Endometrial microvascular endothelial cells (primary cell): ENCODE results near the gene CHIA. TPM values are rescaled to one million over a fixed set of nuclear protein-coding genes. Genes with fewer than 3 reads are reported as not detected.

ENCODE experiments used
- in situ Hi-C: cut with HindIII; loops from 2 replicates; pipeline ENCODE4 v1.10.0; 2017; ENCODE audit warnings: low sequenced_read_pairs, low pct_unique_long_range_greater_than_20kb; ENCODE audit errors: inconsistent ontology term
- total RNA-seq: library from RNA; depleted of rRNA; stranded (reverse); fragments of >200 nt; gene quantifications from one replicate; pipeline ENCODE4 v1.2.3, GENCODE V29; 2015; ENCODE audit errors: inconsistent ontology term

The CHIA gene
- not detected for total RNA-seq

- in situ Hi-C loops: no loop called here
These were observed at the start of gene CHIA for GRCh38 chr1:111290630-111291029. Gene CHIA, plus strand, starts transcription at chr1:111290851. Its CDS starts 19,617 bp downstream, at chr1:111310468.

- in situ Hi-C loops: no loop called here
These were observed 48.9 kb upstream of the CHIA start for GRCh38 chr1:111241797-111242196.

GRCh38 chr1:111242805-111243523 is 47.7 kb upstream of the CHIA start:
- in situ Hi-C loops: no loop called here

GRCh38 chr1:111247125-111247838 is 43.4 kb upstream of the CHIA start:
- in situ Hi-C loops: no loop called here

- in situ Hi-C loops: no loop called here
These were observed 40.7 kb upstream of the CHIA start for GRCh38 chr1:111249960-111250359.

- in situ Hi-C loops: no loop called here
These were observed 39.1 kb upstream of the CHIA start for GRCh38 chr1:111251570-111251969.

GRCh38 chr1:111252786-111253185 is 37.9 kb upstream of the CHIA start:
- in situ Hi-C loops: no loop called here

GRCh38 chr1:111253876-111254275 is 36.8 kb upstream of the CHIA start:
- in situ Hi-C loops: no loop called here

GRCh38 chr1:111256988-111257658 is 33.5 kb upstream of the CHIA start:
- in situ Hi-C loops: no loop called here

GRCh38 chr1:111267801-111268508 is 22.7 kb upstream of the CHIA start:
- in situ Hi-C loops: no loop called here

GRCh38 chr1:111269825-111270406 is 20.7 kb upstream of the CHIA start:
- in situ Hi-C loops: no loop called here

GRCh38 chr1:111270771-111271463 is 19.7 kb upstream of the CHIA start:
- in situ Hi-C loops: no loop called here

- in situ Hi-C loops: no loop called here
These were observed 19.2 kb upstream of the CHIA start for GRCh38 chr1:111271464-111271801.

- in situ Hi-C loops: no loop called here
These were observed 18.6 kb upstream of the CHIA start for GRCh38 chr1:111272081-111272480.

GRCh38 chr1:111274653-111275052 is 16.0 kb upstream of the CHIA start:
- in situ Hi-C loops: no loop called here

GRCh38 chr1:111275079-111275478 is 15.6 kb upstream of the CHIA start:
- in situ Hi-C loops: no loop called here

GRCh38 chr1:111275780-111276433 is 14.7 kb upstream of the CHIA start:
- in situ Hi-C loops: no loop called here

GRCh38 chr1:111279144-111279543 is 11.5 kb upstream of the CHIA start:
- in situ Hi-C loops: no loop called here
